Astrocyte of the spinal cord (primary cell): ENCODE data around the gene PRRX1.

Source experiments
- DNase-seq: peaks from one replicate; pipeline ENCODE4 v3.0.0; 2011; ENCODE audit warnings: low read depth, low spot score
- H3K4me3 ChIP-seq: 2 replicates; pipeline ENCODE4 v1.5.1; 2011; ENCODE audit warnings: low read depth, mild to moderate bottlenecking, low read length, moderate library complexity
- in situ Hi-C: cut with HindIII; loops from 2 replicates; pipeline ENCODE4 v1.10.0; 2017; ENCODE audit warnings: low sequenced_read_pairs
- TF ChIP-seq, protein P1 (sequence below): IDR thresholded peaks from 2 replicates; pipeline ENCODE4 v1.5.1; 2012; ENCODE audit warnings: low read depth, mild to moderate bottlenecking, low read length, inconsistent platforms

The PRRX1 gene

DNA sequence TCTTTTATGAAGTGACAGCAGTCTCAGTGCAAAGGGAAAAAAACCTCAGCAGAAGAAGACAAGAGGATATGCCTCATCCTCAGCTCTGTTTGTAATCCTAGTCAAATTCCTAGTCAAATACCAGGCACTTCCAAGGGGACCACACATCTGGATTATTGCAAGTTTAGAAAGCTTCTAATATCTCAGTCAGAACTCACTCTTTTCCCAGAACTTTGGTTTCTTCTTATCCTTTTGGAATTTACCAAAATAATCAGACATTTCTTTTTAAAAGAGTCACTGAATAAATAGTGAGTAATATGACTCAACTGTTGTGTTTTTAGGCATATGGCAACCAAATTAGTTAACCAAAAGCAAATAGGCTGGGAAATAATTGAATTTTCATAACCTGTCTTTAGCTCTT, 47.8 kb downstream of the PRRX1 start:
- in situ Hi-C loops, result no loop called here
- TF ChIP-seq, protein P1, sequence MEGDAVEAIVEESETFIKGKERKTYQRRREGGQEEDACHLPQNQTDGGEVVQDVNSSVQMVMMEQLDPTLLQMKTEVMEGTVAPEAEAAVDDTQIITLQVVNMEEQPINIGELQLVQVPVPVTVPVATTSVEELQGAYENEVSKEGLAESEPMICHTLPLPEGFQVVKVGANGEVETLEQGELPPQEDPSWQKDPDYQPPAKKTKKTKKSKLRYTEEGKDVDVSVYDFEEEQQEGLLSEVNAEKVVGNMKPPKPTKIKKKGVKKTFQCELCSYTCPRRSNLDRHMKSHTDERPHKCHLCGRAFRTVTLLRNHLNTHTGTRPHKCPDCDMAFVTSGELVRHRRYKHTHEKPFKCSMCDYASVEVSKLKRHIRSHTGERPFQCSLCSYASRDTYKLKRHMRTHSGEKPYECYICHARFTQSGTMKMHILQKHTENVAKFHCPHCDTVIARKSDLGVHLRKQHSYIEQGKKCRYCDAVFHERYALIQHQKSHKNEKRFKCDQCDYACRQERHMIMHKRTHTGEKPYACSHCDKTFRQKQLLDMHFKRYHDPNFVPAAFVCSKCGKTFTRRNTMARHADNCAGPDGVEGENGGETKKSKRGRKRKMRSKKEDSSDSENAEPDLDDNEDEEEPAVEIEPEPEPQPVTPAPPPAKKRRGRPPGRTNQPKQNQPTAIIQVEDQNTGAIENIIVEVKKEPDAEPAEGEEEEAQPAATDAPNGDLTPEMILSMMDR, result no peak
- no peak overlapping the region for H3K4me3 ChIP-seq
- peak; percentile 83 for DNase-seq

DNA sequence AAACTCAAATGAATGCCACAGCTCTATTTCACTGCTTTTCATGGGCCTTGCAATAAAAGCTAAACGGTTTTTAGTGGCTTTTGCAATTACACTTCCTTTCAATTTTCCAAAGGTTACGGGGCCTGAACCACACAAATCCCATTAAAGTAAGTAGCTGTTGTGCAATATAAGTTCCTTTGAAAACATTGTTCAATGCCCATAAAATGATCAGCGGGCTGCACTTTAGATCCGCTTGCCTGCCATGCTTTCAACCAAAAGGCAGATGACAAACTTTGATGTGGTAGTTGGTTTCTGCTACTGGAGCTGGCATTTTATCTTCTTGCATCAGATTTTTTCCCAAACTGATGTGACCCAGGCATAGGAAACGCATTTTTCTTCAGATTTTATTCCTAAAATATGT, 50.2 kb downstream of the PRRX1 start:
- H3K4me3 ChIP-seq, result no peak overlapping the region
- in situ Hi-C loops, result no loop called here
- DNase-seq, result no peak
- TF ChIP-seq, protein P1, result no peak

DNA sequence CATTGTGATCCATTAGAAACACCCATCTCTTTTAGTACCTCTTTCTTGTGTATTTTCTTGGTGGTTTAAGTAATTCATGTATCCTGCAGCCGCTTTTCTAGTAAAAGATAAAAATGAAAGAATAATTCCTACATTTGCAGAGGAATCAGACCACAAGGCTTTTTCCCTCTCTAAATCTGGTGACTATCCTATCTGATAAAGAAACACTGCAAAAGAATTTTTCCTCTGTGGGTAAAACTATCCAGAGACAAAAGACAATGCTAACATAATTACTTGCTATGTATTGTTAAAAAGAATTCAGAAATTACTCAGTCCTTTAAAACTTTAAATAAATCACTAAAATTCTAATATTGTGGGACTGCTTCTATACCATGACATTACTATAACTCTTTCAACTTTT, 51.0 kb downstream of the PRRX1 start:
- no peak for DNase-seq
- H3K4me3 ChIP-seq, result no peak overlapping the region
- in situ Hi-C loops, result no loop called here
- TF ChIP-seq, protein P1, result no peak

DNA sequence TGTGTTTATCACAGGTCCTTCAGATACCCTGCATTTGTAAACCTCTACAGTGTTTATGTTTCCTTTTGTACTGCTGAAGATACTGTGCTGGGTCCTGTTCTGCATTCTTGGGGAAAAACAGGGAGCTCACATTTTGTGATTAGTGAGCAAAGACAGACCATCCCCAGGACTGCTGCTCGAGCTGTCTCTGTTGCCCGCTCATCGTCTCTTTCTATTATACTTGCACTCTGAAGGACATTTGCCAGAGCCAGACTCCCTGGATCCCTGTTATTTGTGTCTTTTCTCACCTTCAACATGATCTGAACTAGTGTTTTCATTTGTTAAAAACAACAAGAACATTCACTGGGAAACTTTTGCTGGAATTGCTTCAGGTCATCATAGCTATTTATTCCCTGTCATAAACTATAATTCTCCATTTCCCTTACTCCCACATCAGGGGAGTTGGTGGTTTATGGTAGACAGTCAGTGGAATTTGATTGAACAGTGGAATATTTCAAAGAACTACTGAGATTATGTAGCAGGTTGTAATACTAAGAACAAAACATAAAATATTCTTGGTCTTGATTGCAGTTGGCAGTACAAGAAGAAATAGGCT, 53.0 kb downstream of the PRRX1 start:
- TF ChIP-seq, protein P1, result no peak
- in situ Hi-C loops, result no loop called here
- DNase-seq, result no peak
- no peak overlapping the region for H3K4me3 ChIP-seq

DNA sequence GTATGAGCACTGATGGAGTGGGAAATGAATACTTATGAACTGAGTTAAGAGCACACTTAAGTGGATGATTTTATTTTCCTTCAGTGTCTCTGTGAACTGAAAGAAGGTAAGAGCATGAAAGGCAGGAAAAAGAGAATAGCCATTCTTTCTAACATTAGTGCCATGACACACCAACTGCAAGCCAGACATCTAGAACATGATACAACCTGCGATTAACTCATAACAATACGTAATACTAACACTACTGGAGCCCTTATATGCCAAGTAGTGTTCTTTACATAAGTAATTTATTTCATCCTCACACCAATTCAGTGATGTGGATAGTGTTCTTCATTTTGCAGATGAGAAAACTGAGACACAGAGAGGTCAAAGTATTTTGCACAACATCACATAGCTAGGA, 56.7 kb downstream of the PRRX1 start:
- TF ChIP-seq, protein P1, result no peak
- no peak overlapping the region for H3K4me3 ChIP-seq
- in situ Hi-C loops, result no loop called here
- no peak for DNase-seq

DNA sequence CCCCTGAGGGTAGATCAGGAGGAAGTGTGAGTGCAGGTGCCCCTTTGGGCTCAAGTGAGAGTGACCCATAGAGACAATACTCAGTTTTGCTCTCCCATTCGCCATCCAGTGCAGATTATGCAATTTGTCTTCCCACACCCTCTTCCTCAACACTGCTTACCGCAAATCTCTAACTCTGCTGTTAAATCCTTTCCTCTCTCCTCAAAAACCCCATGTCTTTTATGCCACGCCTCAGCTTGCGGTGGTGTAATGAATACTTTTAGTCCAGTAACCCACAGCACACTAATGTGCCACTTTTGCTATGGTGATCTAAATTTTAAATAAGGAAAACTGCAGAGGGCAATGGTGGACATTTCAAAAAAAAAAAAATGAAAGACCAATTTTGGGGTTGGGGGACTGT, 57.7 kb downstream of the PRRX1 start:
- in situ Hi-C loops, result no loop called here
- TF ChIP-seq, protein P1, result no peak
- no peak overlapping the region for H3K4me3 ChIP-seq
- DNase-seq, result no peak

DNA sequence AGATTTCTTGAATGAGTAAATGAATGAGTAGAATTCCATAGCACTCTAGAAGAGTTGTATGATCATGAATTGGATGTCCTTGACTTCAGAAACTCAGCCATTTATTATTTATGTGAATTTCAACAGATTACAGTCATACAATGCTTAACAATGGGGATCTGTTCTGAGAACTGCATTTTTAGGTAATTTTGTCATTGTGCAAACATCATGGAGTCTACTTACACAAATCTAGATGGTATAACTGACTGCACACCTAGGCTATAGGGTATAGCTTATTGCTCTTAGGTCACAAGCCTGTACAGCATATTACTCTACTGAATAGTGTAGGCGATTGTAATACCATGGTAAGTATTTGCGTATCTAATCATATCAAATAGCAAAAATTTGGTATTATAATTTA, 59.6 kb downstream of the PRRX1 start:
- H3K4me3 ChIP-seq, result no peak overlapping the region
- in situ Hi-C loops, result no loop called here
- no peak for DNase-seq
- TF ChIP-seq, protein P1, result no peak
